HG02938 (cell line): ENCODE measurements around the gene CEBPG.

ENCODE experiments used
- ATAC-seq: cut with Tn5 transposase; IDR thresholded peaks from one replicate; pipeline ENCODE4 v1.9.1; 2021; ENCODE audit warnings: mild to moderate bottlenecking, moderate library complexity; ENCODE audit not compliant: unreplicated experiment

Gene CEBPG

DNA sequence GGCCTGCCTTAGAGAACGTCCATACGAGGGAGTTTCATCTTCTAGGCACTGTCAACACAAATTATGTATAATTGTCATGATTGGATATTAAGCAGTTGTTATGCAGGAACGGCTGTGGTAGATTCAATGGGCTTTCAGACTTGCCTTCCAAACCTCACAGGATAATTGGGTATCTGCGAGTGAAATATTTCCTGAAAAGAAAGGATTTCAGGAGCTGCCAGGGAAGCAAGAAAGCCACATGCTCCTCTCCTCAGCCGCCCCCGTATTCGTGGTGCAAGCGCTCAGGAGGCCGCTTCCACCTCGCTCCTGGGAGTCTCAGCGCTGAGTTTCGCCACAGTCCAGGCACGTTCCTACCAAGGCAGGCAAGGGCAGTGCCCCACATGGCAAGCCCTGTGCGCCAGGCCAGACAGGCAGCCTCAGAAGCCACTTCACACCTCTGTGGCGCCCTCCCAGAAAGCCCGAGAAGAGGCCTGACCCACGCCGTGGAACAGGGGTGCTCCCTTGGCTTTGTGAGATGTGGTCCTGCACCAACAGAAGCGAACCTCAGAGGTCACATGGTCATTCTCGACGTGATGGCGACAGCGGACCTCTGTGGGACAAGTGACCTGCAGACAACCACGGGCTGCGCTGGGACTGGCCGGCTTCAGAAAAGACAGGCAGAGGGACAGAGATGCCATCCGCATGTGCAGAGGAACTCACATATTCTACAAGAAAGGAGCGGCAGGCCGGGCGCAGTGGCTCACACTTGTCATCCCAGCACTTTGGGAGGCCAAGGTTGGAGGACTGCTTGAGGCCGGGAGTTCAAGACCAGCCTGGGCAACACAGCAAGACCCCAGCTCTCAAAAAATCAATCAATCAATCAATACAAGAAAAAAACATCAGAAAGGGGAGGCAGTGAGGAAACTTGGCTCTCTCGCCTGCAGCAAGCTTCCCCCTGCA is 41.4 kb downstream of the CEBPG start:
- ATAC-seq: no peak

DNA sequence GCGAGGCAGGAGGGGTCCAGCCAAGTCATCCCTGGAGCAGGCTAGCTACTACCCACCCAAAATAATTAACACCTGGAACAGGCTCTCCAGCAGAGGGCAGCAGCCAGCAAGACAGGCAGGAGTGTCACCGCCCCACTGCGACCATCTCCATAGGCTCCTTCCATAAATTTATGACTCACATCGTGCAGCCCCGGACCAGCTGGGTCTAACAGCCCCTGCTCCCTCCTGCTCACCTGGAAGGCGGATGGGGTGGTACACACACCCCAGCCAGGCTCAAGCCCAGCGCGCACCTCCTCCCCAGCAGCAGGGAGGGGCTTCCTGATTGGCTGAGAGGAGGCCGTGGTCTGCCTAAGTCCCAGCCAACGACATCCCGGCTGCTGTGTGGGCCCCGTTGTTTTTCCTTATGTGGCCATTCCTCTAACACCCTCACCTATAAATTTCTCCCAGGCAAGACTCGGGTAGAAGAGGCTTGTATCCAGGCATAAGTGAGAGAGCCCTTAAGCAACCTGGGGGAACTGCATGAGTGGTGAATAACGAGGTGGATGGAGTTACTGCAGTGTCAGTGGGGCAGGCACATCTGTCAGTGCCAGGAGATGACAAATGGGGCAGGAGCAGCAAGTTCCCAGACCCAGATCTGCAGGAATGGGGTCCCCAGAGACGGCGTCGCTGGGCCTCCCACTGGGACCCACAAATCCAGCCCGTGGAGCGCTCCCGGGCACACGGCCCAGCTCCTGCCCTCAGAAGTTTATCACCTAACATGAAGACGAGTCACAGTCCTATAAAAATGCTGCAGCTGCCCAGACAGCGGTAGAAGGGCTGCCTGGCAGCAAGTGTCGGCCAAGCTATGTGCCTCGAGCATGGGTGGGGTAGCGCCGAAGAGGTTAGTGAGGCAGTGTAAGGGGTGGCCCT is 43.1 kb downstream of the CEBPG start:
- peak; percentile 72 for ATAC-seq

DNA sequence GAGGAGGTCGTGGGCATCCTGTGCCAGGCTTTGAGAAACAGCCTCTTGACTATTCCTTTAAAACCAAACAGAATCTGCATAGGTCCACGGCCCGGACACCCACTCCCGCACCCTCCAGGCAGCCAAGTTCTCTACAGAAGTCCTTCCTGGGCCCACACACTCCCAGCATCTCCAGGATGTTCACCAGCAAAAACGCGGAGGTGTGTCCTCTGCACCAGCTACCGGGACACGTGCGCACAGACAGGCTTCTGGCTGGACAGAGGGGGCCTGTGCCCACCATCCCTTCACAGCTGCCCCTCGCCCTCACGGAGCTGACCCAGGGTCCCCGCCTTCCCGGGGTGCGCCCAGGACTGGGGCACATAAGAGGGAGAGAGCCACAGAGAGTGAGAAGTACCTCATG is 44.2 kb downstream of the CEBPG start:
- no peak for ATAC-seq

DNA sequence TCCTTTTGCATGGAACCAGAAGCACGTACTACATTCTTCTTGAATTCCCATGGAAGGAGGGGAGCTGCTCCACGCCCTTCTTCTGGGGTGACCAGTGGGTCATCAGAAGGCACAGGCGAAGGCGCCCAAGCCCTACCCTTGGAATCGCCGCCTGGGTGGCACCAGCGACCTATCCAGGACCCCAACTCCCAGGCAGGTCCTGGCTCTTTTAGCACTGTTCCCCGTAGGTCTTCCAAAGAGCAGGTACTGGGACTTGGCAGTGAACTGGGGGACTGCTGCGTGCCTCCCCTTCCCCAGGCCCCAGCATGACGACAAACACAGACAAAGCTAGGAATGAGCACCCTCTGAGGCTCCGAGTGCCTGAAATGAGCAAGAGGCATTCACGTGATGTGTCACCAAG is 45.0 kb downstream of the CEBPG start:
- no peak for ATAC-seq

DNA sequence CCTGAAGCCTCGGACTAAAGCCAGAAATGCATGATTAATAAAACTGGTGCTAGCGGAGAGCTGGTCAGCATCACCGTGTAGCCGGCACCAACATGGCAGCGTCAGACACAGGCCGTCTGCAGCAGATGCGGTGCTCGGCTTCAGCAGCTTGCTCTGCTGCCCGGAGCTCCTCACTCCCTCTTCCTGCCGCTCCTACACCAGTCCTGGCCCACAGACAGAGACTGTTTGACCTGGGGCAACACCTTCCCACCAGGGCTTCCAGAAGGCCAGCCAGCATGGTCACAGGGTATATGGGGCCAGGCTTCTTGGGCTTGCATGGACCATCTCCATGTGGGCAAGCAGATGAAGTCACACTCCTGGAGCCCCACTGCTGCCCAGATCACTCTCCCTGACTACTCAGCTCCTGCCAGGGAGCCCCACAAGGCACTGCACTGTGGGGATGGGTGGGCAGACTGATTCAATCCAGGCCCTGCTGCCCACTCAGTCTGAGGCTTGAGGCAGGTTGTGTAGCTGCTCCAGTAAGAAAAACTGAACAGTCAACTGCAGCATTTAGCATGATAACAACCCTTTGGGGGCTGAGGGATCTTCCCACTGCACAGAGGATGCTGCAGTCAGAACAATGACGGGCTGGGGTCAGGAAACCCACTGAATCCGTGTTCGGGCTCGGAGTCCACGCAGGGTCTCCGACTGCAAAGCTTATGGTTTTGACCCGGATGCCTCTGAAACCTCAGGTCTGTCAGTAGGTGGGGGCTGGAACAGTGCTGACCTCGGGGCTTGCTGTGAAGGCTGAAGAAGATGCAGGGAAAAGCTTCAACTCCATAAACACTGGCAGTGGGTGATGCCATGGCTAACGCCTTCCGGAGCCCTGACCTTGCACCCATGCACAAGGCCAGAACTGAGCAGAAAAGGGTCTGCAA is 45.6 kb downstream of the CEBPG start:
- ATAC-seq: no peak

DNA sequence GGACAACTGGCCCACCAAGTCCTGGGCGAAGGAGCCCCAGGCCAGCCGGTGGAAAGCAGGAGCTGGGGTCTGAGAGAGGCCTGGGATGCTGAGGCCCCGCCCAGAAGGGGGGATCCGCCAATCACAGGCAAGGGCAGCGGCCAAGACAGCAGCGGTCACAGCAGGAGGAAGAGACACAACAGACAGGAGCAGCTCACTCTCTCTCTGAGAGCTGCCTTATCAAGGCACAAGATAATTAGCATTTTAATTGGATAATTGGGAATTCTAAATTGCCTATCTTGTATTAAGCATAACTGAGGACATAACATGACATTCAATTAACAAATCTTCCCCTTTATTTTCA is 46.2 kb downstream of the CEBPG start:
- no peak for ATAC-seq

DNA sequence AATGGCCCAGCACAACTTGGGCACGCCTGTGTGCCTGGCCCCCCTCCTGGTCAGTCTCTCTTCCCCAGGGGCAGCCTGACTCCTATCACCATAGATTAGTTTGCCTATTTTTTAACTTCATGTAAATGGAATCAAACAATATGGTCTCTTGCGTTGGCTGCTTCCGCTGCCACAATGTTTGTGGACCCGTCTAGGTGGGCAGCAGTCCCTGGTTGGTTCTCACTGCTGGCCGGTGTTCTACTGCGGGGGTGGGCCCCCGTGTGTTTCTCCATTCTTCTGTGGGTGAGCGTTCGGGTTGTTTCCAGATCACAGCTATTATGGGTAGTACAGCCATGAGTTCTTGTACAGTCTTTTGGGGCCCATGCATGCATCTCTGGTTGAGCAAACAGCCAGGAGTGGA is 47.3 kb downstream of the CEBPG start:
- ATAC-seq: no peak

DNA sequence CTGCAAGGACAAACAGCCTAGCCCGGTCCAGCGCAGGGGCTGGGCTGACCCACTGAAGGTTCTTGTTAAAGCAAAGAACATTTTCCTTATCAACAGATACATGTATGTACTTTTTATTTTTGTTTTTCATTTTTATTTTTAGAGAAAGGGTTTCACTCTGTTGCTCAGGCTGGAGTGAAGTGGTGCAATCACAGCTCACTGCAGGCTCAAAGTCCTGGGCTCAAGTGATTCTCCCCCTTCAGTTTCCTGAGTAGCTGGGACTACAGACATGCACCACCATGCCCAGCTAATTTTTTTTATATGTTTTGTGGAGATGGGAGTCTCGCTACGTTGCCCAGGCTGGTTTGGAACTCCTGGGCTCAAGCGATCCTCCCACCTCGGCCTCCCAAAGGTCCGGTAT is 47.9 kb downstream of the CEBPG start:
- ATAC-seq: no peak

DNA sequence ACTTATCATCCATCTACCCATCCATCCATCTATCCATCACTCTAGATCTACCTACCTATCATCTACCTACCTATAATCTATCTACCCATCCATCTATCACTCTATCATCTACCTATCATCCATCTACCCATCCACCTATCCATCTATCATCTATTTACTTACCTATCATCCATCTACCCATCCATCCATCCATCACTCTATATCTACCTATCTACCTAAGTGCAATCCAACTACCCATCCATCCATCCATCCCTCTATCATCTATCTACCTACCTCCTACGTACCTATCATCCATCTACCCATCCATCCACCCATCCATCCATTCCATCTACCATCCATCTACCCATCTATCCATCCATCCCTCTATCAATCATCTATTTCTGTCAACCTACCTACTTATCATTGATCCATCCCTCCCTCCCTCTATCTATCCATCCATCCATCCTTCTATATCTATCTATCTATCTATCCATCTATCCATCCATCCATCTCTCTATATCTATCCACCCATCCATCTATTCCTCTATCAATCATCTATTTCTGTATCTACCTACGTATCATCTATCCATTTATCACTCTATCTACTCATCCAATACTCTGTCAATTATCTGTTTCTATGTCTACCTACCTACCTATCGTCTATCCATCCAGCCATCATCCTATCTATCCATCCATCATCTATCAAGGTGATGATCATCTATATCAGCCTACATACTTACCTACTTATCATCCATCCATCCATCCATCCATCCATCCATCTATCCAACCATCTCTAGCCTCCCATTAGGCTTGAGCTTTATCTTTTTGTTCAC is 49.1 kb downstream of the CEBPG start:
- no peak for ATAC-seq

DNA sequence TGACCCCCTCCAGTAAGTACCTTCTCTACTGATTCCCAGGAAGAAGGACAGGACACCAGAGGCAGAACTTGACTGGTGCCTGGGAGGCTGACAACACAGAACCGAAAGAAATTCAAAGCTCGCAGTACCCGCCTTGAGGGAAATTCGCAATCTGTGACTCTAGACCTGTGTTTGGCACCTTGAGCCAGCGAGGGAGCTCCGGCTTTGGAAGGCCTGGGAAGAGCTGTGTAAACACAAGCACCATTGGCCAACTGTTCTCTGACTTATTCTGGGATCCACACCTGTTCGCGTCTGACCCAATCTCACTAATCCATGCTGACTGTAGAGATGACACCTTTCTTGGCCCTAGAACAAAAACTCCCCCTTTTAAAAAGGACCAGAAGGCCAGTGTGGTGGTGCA is 50.7 kb downstream of the CEBPG start:
- ATAC-seq: no peak

DNA sequence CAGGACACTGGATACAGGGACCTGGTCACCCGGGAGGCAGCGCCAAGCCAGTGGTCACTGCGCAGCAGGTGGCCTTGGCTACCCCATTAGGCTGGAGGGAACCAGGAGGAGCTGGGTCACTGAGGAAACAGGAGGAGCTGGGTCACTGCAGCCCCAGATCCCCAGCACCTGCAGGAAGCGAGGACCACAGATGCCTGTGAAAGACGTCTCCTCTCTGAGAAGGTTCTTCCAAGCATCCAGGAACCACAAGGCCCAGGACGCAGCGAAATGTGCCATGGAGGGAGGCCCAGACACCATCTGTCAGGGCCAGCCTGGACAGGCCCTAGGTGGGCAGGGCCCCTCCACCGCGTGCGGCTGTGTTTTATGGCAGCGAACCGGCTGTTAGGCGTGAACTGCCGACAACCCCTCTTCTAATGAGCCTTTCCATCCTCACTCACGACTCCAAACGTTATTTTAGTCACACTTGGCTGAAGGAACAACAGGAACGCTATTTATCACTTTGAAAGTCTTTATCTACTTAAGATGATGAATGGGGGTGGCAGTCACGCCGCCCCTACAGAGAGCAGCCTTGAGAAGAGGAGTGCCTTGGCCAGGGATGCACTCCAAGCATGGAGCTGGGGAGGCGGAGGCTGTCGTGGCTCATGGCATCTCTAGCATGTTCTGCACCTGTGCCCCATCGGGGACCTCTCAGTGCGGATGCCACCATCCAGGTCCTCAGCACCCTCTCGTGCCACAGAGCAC is 53.3 kb downstream of the CEBPG start:
- ATAC-seq: no peak

DNA sequence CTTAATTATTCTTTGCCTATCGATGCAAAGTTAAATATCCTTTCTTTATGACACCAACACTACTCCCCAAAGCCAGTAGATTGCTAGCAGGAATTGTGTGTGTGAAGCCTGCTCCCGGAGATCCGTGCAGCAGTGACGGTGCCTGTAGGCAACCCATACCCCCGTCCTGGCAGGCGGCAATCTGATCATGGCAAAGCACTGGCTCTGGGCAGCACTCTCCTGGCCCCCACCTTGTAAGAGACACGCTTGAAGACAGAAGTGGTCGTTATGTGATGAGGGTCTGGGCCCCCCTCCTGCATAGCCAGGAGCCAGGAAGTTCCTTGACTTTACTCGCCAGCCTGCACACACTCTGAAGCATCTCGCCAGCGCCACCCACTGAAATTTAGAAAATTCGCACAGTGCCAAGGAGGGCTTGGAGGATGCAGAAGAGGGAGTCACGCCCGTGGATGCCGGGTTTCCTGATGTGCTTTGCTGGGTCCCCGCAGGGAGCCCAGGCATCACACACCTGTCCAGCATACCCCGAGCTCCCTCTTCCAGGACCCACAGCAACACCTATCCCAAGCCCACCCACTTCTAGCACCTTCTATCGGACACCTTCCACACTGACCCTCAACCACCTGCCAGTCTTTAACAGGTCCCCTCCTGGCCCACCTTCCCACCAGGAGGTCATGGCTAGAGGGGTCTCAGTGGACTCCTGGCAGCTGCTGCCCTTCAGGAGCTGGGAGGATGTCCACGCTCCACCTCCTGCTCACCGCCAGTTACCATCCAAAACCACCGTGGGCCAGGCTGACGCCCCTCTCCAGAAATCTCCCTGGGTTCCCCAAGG is 54.5 kb downstream of the CEBPG start:
- no peak for ATAC-seq

DNA sequence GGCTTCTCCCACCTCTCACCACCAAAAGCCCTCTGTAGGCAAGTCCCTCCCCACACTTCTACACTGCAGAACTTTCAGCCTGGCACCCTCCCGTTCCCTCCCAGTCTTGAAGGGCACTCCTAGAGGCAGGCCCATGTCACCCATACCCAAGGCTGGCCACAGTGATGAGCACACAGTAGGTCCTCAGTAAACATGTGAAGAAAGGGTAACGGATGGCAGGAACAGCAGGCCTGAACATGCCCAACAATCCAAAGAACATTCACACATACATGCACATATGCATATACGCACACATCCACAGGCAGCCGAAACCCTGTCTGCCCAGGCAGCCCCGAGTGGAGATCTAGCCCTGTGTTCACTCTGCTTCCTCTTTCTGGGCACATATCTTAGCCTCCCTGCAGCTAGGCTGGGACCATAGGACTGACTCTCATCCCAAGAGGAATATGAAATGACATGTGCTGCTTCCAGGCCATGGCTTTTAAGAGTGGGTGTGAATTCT is 55.2 kb downstream of the CEBPG start:
- no peak for ATAC-seq

DNA sequence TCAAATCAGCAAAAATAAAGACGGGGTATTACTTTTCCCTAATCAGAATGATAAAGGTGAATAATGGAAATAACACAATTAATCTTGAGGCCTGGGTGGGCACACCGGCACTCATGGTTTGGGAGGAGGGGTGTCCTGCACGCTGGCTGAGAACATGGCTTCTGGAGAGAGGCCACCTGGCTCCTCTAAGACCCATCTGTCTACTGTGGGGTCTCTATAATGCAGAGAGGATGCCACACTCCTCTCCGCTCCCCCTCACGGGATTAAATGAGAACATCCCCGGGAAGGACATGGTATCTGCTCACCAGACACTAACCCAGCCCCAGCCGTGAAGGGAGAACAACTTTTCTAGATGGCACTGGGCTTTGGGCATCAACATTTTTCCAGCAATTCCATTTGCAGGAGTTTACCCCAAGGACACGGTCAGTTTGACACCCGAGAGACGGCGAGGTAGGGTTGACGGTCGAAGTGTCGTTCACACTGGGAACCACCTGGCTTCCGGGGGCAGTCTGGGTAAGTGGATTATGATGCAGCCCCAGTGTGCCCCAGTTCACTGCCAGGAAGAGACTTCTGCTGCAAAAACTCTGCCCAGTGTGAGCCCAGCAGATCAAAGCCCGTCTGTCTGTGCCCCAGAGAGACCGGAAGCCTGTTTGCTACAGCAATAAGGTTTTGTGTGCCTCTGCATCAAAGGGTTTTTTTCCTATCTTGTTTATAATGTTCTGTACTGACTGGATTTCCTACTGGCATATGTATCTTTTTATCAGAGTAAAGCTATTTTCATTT is 56.6 kb downstream of the CEBPG start:
- no peak for ATAC-seq

DNA sequence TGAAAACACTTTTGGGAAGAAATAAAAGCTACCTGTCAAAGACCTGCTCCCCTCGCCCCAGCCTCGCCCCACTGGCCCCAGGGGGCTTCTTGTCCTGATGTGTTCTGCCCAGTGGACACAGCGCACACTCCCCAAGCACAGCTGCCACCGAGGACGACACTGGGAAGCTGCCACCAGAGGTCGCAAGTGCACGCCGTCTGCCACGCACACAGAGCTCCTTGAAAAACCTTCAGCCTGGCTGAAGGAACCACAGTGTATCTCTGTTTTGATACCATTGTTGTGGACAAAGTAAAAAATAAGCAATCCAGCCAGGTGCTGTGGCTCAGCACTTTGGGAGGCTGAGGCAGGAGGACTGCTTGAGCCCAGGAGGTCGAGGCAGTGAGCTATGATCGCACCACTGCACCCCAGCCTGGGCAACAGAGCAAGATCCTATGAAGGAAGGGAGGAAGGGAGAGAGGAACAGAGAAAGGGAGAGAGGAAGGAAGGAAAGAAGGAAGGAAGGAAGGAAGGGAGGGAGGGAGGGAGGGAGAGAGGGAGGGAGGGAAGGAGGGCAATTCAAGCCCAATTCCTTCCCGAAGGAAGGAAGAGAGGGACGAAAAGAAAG is 57.3 kb downstream of the CEBPG start:
- no peak for ATAC-seq

DNA sequence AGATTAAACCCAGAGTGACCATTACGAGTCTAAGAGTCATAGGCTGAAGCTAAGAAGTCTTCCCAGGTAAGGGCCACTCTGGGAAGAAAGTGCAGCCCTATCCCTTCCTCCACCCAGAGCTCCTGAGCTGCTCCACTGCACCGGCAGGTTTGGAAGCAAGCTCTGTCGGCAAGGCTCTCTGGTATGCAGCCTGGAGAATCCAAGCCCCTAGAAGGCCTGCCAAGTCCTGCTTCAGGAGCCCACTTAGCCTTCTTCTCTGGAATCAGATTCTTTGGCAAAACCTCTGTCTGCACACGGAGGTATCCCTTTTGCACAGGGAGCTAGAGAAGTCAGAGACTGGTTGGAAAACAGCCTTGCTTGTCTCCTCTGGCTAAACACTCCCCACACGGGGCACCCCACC is 58.5 kb downstream of the CEBPG start:
- ATAC-seq: no peak
